IMR-90 (cell line): ENCODE data around the gene PAXIP1. TPM values are rescaled to one million over a fixed set of nuclear protein-coding genes. Genes with fewer than 3 reads are reported as not detected.

Experiments used
- ATAC-seq: fragments of 200-7000 bp; cut with Tn5 transposase; 2 replicates; pipeline ENCODE4 v1.9.1; 2020; ENCODE audit warnings: low read depth, mild to moderate bottlenecking, moderate library complexity
- BruUV-seq: library from RNA; stranded (reverse); fragments of 400-500 nt; replicated peaks from 2 replicates; lab custom pipeline; 2021; lab: Mats Ljungman, UMichigan
- CTCF ChIA-PET: fragments of 300-600 bp; formaldehyde crosslinking; extraction: SDS; loops from one replicate; lab custom pipeline; 2021; ENCODE audit warnings: antibody characterized with exemption; lab: Yijun Ruan, JAX
- POLR2A ChIA-PET: fragments of 300-600 bp; sonication (Branson Sonifier 250); formaldehyde crosslinking; loops from one replicate; lab custom pipeline; 2022; ENCODE audit warnings: antibody characterized with exemption; ENCODE audit not compliant: unreplicated experiment; lab: Charles Lee
- DNase-seq: peaks from one replicate; pipeline ENCODE4 v3.0.0; 2013
- H2AFZ ChIP-seq: replicated peaks from 2 replicates; pipeline ENCODE3; 2013; ENCODE audit warnings: low read length, mild to moderate bottlenecking; ENCODE audit not compliant: poor library complexity
- H2AK5ac ChIP-seq: 2 replicates; pipeline ENCODE4 v1.6.1; 2013; ENCODE audit warnings: low read depth, low read length, inconsistent platforms
- H2AK9ac ChIP-seq: replicated peaks from 2 replicates; pipeline ENCODE3; 2013; ENCODE audit warnings: mild to moderate bottlenecking, low read depth, low read length, moderate library complexity; ENCODE audit not compliant: poor library complexity
- H2BK120ac ChIP-seq: 2 replicates; pipeline ENCODE4 v1.6.1; 2013; ENCODE audit warnings: low read depth, low read length, inconsistent platforms
- H2BK15ac ChIP-seq: 3 replicates; pipeline ENCODE4 v1.6.1; 2013; ENCODE audit warnings: low read depth, low read length, inconsistent platforms
- H2BK20ac ChIP-seq: 2 replicates; pipeline ENCODE4 v1.6.1; 2013; ENCODE audit warnings: low read depth, mild to moderate bottlenecking, inconsistent platforms, low read length, moderate library complexity
- H2BK5ac ChIP-seq: 2 replicates; pipeline ENCODE4 v1.6.1; 2013; ENCODE audit warnings: mild to moderate bottlenecking, low read depth, low read length, inconsistent platforms; ENCODE audit not compliant: poor library complexity, severe bottlenecking
- H3K14ac ChIP-seq: replicated peaks from 2 replicates; pipeline ENCODE4 v1.6.1; 2013; ENCODE audit warnings: low read depth, low read length, inconsistent platforms
- H3K18ac ChIP-seq: 2 replicates; pipeline ENCODE4 v1.6.1; 2013; ENCODE audit warnings: low read depth, low read length, control low read depth
- H3K23ac ChIP-seq: 2 replicates; pipeline ENCODE4 v1.6.1; 2013; ENCODE audit warnings: low read depth, low read length, inconsistent platforms
- H3K27ac ChIP-seq: 2 replicates; pipeline ENCODE4 v1.5.1; 2013; ENCODE audit warnings: mild to moderate bottlenecking, control low read depth, low read length; ENCODE audit not compliant: insufficient read depth
- H3K27me3 ChIP-seq: 2 replicates; pipeline ENCODE4 v1.6.1; 2013; ENCODE audit warnings: low read length; ENCODE audit not compliant: control insufficient read depth, insufficient read depth
- H3K36me3 ChIP-seq: 2 replicates; pipeline ENCODE4 v1.6.1; 2013; ENCODE audit warnings: low read length, mixed read lengths; ENCODE audit not compliant: control insufficient read depth, insufficient read depth
- H3K4ac ChIP-seq: 2 replicates; pipeline ENCODE4 v1.6.1; 2013; ENCODE audit warnings: low read depth, low read length, inconsistent platforms
- H3K4me1 ChIP-seq: 2 replicates; pipeline ENCODE4 v1.6.1; 2013; ENCODE audit warnings: low read length, mixed read lengths; ENCODE audit not compliant: control insufficient read depth, insufficient read depth
- H3K4me2 ChIP-seq: 2 replicates; pipeline ENCODE4 v1.6.1; 2013; ENCODE audit warnings: low read depth, mild to moderate bottlenecking, control low read depth, low read length, moderate library complexity
- H3K4me3 ChIP-seq: 2 replicates; pipeline ENCODE4 v1.5.1; 2013; ENCODE audit warnings: low read depth, mild to moderate bottlenecking, control low read depth, low read length, moderate library complexity; ENCODE audit not compliant: insufficient read depth
- H3K56ac ChIP-seq: 2 replicates; pipeline ENCODE4 v1.6.1; 2013; ENCODE audit warnings: low read length, inconsistent platforms; ENCODE audit not compliant: insufficient read depth; ENCODE audit errors: extremely low read depth
- H3K79me1 ChIP-seq, 2 experiments: 2 replicates each; pipeline ENCODE4 v1.6.1; 2013; ENCODE audit warnings: low read length in 2 of 2, inconsistent platforms in 1 of 2, low read depth in 1 of 2
- H3K9ac ChIP-seq: 2 replicates; pipeline ENCODE4 v1.6.1; 2013; ENCODE audit warnings: low read depth, low read length, control low read depth
- H3K9me1 ChIP-seq: 2 replicates; pipeline ENCODE4 v1.6.1; 2013; ENCODE audit warnings: low read length, inconsistent platforms; ENCODE audit not compliant: insufficient read depth
- H3K9me3 ChIP-seq: 2 replicates; pipeline ENCODE4 v1.6.1; 2013; ENCODE audit warnings: low read length; ENCODE audit not compliant: control insufficient read depth, insufficient read depth
- H4K20me1 ChIP-seq: 2 replicates; pipeline ENCODE4 v1.6.1; 2013; ENCODE audit warnings: low read length, inconsistent platforms; ENCODE audit not compliant: insufficient read depth
- H4K5ac ChIP-seq: 2 replicates; pipeline ENCODE4 v1.6.1; 2013; ENCODE audit warnings: mild to moderate bottlenecking, low read depth, low read length, control low read depth
- H4K8ac ChIP-seq, 2 experiments: 2 replicates each; pipeline ENCODE4 v1.6.1; 2013; ENCODE audit warnings: low read depth in 2 of 2, low read length in 2 of 2, control low read depth in 1 of 2, inconsistent platforms in 1 of 2
- H4K91ac ChIP-seq: 2 replicates; pipeline ENCODE4 v1.6.1; 2013; ENCODE audit warnings: low read depth, low read length, inconsistent platforms; ENCODE audit not compliant: insufficient read depth
- BHLHE40 ChIP-seq: fragments of 150-350 bp; IDR thresholded peaks from 2 replicates; pipeline ENCODE4 v1.6.1; 2016; ENCODE audit warnings: mild to moderate bottlenecking, low read depth, low read length
- CEBPB ChIP-seq: IDR thresholded peaks from 2 replicates; pipeline ENCODE4 v1.6.1; 2012; ENCODE audit warnings: low read depth, low read length, improper control_type of control experiment
- CHD1 ChIP-seq: IDR thresholded peaks from 2 replicates; pipeline ENCODE4 v1.6.1; 2012; ENCODE audit warnings: low read depth, low read length, improper control_type of control experiment
- FOS ChIP-seq: fragments of 150-350 bp; IDR thresholded peaks from 2 replicates; pipeline ENCODE4 v1.6.1; 2016; ENCODE audit warnings: low read depth, low read length
- MAFK ChIP-seq: IDR thresholded peaks from 2 replicates; pipeline ENCODE4 v1.6.1; 2012; ENCODE audit warnings: low read depth, low read length, improper control_type of control experiment
- MAZ ChIP-seq: IDR thresholded peaks from 2 replicates; pipeline ENCODE4 v1.6.1; 2012; ENCODE audit warnings: low read depth, mild to moderate bottlenecking, low read length, improper control_type of control experiment, moderate library complexity, borderline replicate concordance
- MXI1 ChIP-seq: IDR thresholded peaks from 2 replicates; pipeline ENCODE4 v1.6.1; 2012; ENCODE audit warnings: low read depth, mild to moderate bottlenecking, low read length, moderate library complexity, borderline replicate concordance
- NFE2L2 ChIP-seq: fragments of 150-350 bp; IDR thresholded peaks from 2 replicates; pipeline ENCODE4 v1.6.1; 2016; ENCODE audit warnings: low read depth, mild to moderate bottlenecking, low read length
- POLR2A ChIP-seq: IDR thresholded peaks from 2 replicates; pipeline ENCODE4 v1.6.1; 2012; ENCODE audit warnings: mild to moderate bottlenecking, low read depth, low read length
- RAD21 ChIP-seq: IDR thresholded peaks from 2 replicates; pipeline ENCODE4 v1.6.1; 2012; ENCODE audit warnings: low read length, improper control_type of control experiment
- RCOR1 ChIP-seq: IDR thresholded peaks from 2 replicates; pipeline ENCODE4 v1.6.1; 2012; ENCODE audit warnings: mild to moderate bottlenecking, low read length, improper control_type of control experiment; ENCODE audit not compliant: insufficient replicate concordance
- SMC3 ChIP-seq: fragments of 150-350 bp; IDR thresholded peaks from 2 replicates; pipeline ENCODE4 v1.6.1; 2016; ENCODE audit warnings: low read depth, mild to moderate bottlenecking, antibody characterized with exemption, low read length, moderate library complexity
- WGBS, 2 experiments: methylation state at CpG; one replicate each; pipeline versions ENCODE4 v1.1.5 to v1.1.7; 2013; ENCODE audit warnings: missing lambda C conversion rate in 2 of 2; ENCODE audit not compliant: insufficient read length in 1 of 2; ENCODE audit errors: extremely low coverage in 2 of 2; 5-methylcytosine and 5-hydroxymethylcytosine counted together
- dilution Hi-C: fragments of 300-500 bp; cut with HindIII; formaldehyde crosslinking; loops from one replicate; pipeline ENCODE4 v1.14.3; 2018; ENCODE audit warnings: low sequenced_read_pairs; ENCODE audit not compliant: unreplicated experiment
- in situ Hi-C: fragments of 300-500 bp; cut with MboI; formaldehyde crosslinking; loops from 3 replicates; pipeline ENCODE4 v1.14.3; 2019; ENCODE audit warnings: low sequenced_read_pairs, inconsistent platforms, mixed read lengths
- intact Hi-C: fragments of 100-400 bp; cut with micrococcal nuclease; formaldehyde crosslinking; loops from 2 replicates; pipeline ENCODE4 v1.10.0; 2022
- polyA plus RNA-seq, 3 experiments: library from polyadenylated mRNA; depleted of rRNA; stranded (reverse); fragments of >200 nt; gene quantifications; 2 replicates each; pipeline ENCODE4 v1.2.3, GENCODE V29; 2012; ENCODE audit warnings: low replicate concordance in 1 of 3
- total RNA-seq: library from RNA; depleted of rRNA; stranded (reverse); fragments of >200 nt; gene quantifications from 2 replicates; pipeline ENCODE4 v1.2.3, GENCODE V29; 2012
- TF ChIP-seq, protein P1 (sequence below): fragments of 150-350 bp; IDR thresholded peaks from 2 replicates; pipeline ENCODE4 v1.6.1; 2016; ENCODE audit warnings: low read depth, mild to moderate bottlenecking, low read length, moderate library complexity, borderline replicate concordance

PAXIP1 gene
- total and polyA plus RNA-seq, 2 of the 4 experiments (the other 2 are of a cell fraction): 7.3 to 8.7 TPM

DNA sequence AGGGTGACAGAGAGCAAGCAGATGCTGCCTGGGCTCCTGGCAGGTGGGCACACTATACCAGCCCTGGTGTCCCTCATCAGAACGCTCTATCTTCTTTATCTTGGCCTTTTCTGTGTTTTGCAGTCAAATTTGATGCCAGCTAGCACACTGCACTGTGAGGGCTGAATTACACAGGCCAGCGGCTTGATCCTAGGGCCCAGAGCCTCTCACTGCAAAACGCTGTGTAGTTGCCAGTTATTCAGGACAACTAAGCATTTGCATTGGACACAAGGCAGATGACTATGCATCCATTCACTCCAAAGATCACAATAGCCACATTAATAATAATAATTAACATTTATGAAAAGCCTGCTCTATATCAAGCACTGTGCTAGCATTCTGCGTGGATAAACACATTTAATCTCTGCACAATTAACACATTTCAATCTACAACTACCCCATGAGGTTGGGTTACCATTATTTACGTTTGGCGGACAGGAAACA, 100.3 kb downstream of the PAXIP1 start:
- intact Hi-C loops: no loop called here
- ATAC-seq: no peak
- Histone ChIP-seq H4K20me1 (no peaks in the 10 kb centered on the region), H3K4ac (no peak overlapping the region), H3K23ac (no peak overlapping the region), H3K4me3 (no peak overlapping the region), H2AK5ac (no peak overlapping the region), H2BK120ac (no peak overlapping the region), H2BK20ac (no peak overlapping the region), H3K4me1 (no peaks in the 10 kb centered on the region), H3K9me1 (no peaks in the 10 kb centered on the region), H3K4me2 (no peak overlapping the region), H2BK5ac (no peak overlapping the region), H2AFZ (no peak overlapping the region), H4K8ac (no peak overlapping the region), H3K18ac (no peak overlapping the region), H3K27me3 (no peaks in the 10 kb centered on the region), H2AK9ac (no peak overlapping the region), H3K9me3 (peaks cover 18% of the 10 kb centered on the region; the same call in 1 of the 2 replicates), H4K5ac (no peak overlapping the region), H3K79me1 (no peaks in the 10 kb centered on the region), H4K91ac (no peak overlapping the region), H3K56ac (no peak overlapping the region), H2BK15ac (no peak overlapping the region), H3K27ac (no peak overlapping the region), H3K9ac (no peak overlapping the region), H3K36me3 (no peaks in the 10 kb centered on the region), H3K14ac (no peak overlapping the region)
- BruUV-seq: no TSS peak
- DNase-seq: no peak
- dilution Hi-C loops: no loop called here
- ChIA-PET POLR2A (no interaction called here), CTCF (no interaction called here)
- TF ChIP-seq POLR2A: no peak
- TF ChIP-seq MAZ: no peak
- TF ChIP-seq, protein P1, sequence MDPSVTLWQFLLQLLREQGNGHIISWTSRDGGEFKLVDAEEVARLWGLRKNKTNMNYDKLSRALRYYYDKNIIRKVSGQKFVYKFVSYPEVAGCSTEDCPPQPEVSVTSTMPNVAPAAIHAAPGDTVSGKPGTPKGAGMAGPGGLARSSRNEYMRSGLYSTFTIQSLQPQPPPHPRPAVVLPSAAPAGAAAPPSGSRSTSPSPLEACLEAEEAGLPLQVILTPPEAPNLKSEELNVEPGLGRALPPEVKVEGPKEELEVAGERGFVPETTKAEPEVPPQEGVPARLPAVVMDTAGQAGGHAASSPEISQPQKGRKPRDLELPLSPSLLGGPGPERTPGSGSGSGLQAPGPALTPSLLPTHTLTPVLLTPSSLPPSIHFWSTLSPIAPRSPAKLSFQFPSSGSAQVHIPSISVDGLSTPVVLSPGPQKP: no peak
- no peak for TF ChIP-seq NFE2L2
- TF ChIP-seq MAFK: no peak
- TF ChIP-seq MXI1: no peak
- no peak for TF ChIP-seq RAD21
- TF ChIP-seq CHD1: no peak
- TF ChIP-seq BHLHE40: no peak
- TF ChIP-seq CEBPB: no peak
- no peak for TF ChIP-seq RCOR1
- TF ChIP-seq SMC3: no peak
- TF ChIP-seq FOS: no peak
- in situ Hi-C loops: no loop called here
- WGBS, 2 experiments: 0% methylated on average over 1 of the region's 6 CpGs; no CpG with 5 or more reads in 1 of the 2 experiments
